ENCODE data around the gene SLC6A11. TPM values are rescaled to one million over a fixed set of nuclear protein-coding genes. Genes with fewer than 3 reads are reported as not detected.

Gene SLC6A11
- total and polyA plus RNA-seq, 3 donors from 2014 or later: 2.0 to 6.9 (median 3.9) TPM

- peaks cover 15% of the 10 kb centered on the region for H3K4me1 ChIP-seq
- no peak for DNase-seq
- H3K36me3 ChIP-seq (ENCODE audit: low read depth, missing control alignments): no peaks in the 10 kb centered on the region
- no peak overlapping the region for H3K27ac ChIP-seq
- TF ChIP-seq POLR2A (IDR thresholded peaks at IDR 0.05): no peak
- TF ChIP-seq CTCF (IDR thresholded peaks at IDR 0.05): no peak
- no peak overlapping the region for H3K4me3 ChIP-seq
- no peaks in the 10 kb centered on the region for H3K9me3 ChIP-seq
- H3K27me3 ChIP-seq: no peaks in the 10 kb centered on the region
- 73 to 94% methylated on average over 1 of the region's 1 CpG for WGBS, 2 donors
- intact Hi-C loops (cut with DNase I; ENCODE audit: low total_unique reads): no loop called here
These were observed 117.4 kb downstream of the SLC6A11 start for GRCh38 chr3:10933470-10933804.

- H3K9me3 ChIP-seq: no peaks in the 10 kb centered on the region
- no peaks in the 10 kb centered on the region for H3K27me3 ChIP-seq
- 63 to 78% methylated on average over 14 to 19 of the region's 19 CpGs for WGBS, 2 donors
- intact Hi-C loops (cut with DNase I; ENCODE audit: low total_unique reads): no loop called here
- TF ChIP-seq CTCF (IDR thresholded peaks at IDR 0.05) (no peak), POLR2A (IDR thresholded peaks at IDR 0.05) (no peak)
- no peaks in the 10 kb centered on the region for H3K36me3 ChIP-seq (ENCODE audit: low read depth, missing control alignments)
- H3K4me3 ChIP-seq: no peak overlapping the region
- DNase-seq: no peak
- peaks cover 15% of the 10 kb centered on the region for H3K4me1 ChIP-seq
- H3K27ac ChIP-seq: no peak overlapping the region
These were observed 117.9 kb downstream of the SLC6A11 start for GRCh38 chr3:10933805-10934481.

GRCh38 chr3:10935028-10935427, 119.0 kb downstream of the SLC6A11 start:
- H3K27ac ChIP-seq: no peak overlapping the region
- DNase-seq: no peak
- H3K36me3 ChIP-seq (ENCODE audit: low read depth, missing control alignments): no peaks in the 10 kb centered on the region
- no peaks in the 10 kb centered on the region for H3K27me3 ChIP-seq
- WGBS, 2 donors: 96% methylated on average over 8 to 12 of the region's 12 CpGs
- H3K4me3 ChIP-seq: no peak overlapping the region
- peaks cover 15% of the 10 kb centered on the region for H3K4me1 ChIP-seq
- TF ChIP-seq POLR2A (IDR thresholded peaks at IDR 0.05) (no peak), CTCF (IDR thresholded peaks at IDR 0.05) (no peak)
- no peaks in the 10 kb centered on the region for H3K9me3 ChIP-seq
- intact Hi-C loops (cut with DNase I; ENCODE audit: low total_unique reads): no loop called here

- H3K36me3 ChIP-seq (ENCODE audit: low read depth, missing control alignments): no peaks in the 10 kb centered on the region
- no peak for DNase-seq
- intact Hi-C loops (cut with DNase I; ENCODE audit: low total_unique reads): no loop called here
- no peak overlapping the region for H3K4me3 ChIP-seq
- 69 to 75% methylated on average over 5 to 9 of the region's 9 CpGs for WGBS, 2 donors
- peaks cover 15% of the 10 kb centered on the region for H3K4me1 ChIP-seq
- H3K27ac ChIP-seq: no peak overlapping the region
- TF ChIP-seq POLR2A (IDR thresholded peaks at IDR 0.05) (no peak), CTCF (IDR thresholded peaks at IDR 0.05) (no peak)
- H3K9me3 ChIP-seq: no peaks in the 10 kb centered on the region
- no peaks in the 10 kb centered on the region for H3K27me3 ChIP-seq
These were observed 120.0 kb downstream of the SLC6A11 start for GRCh38 chr3:10935846-10936631.
